ENCODE measurements around the gene RECK.
"Not testable (repeated sequence)": the region's sequence is repeated elsewhere in the genome, so short reads cannot be mapped to it uniquely, and the experiment has no call there.

Gene RECK

GRCh38 chr9:36116593-36116992, 79.9 kb downstream of the RECK start:
- no peak for DNase-seq (ENCODE audit: low read depth)

DNA sequence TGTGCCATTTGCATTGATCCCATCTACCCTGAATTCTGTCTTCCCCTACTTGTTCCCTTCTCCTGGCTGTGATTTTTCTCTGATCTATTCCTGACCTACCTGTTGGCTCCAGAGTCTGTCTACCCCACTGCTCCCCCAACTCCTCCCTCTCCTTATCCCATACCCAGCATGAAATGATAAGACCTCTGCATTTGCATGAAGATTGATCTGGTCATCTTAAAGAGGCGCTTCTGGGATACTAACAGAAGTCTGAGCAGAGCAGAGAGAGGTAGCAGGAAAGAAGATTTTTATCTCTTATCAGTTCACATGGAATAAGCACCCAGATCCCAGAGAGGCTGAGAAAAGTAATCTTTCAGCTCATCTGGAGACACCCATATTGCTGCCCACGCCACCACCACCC, 81.5 kb downstream of the RECK start:
- no peak for DNase-seq (ENCODE audit: low read depth)

DNA sequence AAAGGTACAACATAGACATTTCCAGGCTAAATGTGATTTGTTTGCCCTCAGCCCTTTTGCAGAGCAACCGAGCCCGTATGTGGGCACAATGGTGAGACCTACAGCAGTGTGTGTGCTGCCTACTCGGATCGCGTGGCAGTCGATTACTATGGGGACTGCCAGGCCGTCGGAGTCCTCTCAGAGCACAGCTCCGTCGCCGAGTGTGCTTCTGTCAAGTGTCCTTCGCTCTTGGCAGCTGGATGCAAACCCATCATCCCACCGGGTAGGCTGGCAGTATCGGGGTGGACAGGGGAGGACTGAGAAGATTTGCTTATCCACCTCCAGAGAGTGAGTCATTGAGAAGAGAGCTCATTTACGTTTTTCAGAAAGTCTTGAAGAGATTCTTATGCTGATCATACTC, 82.0 kb downstream of the RECK start:
- no peak for DNase-seq (ENCODE audit: low read depth)

GRCh38 chr9:36119476-36119875, 82.8 kb downstream of the RECK start:
- DNase-seq (ENCODE audit: low read depth), result no peak

DNA sequence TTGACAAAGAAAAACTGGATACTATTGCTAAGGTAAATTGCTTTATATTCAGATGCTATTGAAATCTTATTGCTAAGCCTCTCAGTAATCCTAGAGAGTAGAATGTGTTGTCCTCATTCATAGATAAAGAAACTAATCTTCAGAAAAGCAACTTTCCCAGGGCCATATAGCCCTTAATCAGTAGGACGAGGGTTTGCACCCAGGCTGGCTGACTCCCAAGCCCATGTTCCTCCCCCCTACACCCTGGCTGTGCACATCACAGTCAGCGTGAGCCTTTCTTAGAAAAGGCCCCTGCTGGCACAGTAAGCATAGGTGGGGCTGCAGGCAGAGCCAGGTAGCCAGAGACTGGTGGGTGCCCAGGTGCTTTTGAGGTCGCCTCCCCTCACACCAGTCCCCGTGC, 84.0 kb downstream of the RECK start:
- DNase-seq (ENCODE audit: low read depth), result no peak

- DNase-seq (ENCODE audit: low read depth), result no peak
Observed at GRCh38 chr9:36121971-36122370, 85.3 kb downstream of the RECK start.

DNA sequence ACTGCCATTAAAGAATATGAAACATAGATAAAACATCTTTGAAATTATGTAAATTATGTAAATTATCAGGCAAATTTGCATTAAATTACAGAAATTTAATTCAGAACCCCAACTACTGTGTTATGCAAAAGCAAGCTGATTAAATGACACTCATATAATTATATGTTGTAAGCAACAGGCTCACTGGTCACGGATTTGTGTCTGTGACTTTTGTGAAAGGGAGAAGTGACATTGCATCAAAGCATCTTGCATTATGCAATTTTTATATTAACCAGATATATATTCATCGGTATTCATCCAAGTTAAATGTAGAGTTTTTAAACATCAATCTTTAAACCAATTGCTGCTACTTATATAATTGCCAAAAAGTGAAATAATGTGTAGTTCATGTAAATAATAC, 86.8 kb downstream of the RECK start:
- DNase-seq (ENCODE audit: low read depth), result no peak

GRCh38 chr9:36125062-36125855, 88.5 kb downstream of the RECK start:
- DNase-seq (ENCODE audit: low read depth), result no peak

DNA sequence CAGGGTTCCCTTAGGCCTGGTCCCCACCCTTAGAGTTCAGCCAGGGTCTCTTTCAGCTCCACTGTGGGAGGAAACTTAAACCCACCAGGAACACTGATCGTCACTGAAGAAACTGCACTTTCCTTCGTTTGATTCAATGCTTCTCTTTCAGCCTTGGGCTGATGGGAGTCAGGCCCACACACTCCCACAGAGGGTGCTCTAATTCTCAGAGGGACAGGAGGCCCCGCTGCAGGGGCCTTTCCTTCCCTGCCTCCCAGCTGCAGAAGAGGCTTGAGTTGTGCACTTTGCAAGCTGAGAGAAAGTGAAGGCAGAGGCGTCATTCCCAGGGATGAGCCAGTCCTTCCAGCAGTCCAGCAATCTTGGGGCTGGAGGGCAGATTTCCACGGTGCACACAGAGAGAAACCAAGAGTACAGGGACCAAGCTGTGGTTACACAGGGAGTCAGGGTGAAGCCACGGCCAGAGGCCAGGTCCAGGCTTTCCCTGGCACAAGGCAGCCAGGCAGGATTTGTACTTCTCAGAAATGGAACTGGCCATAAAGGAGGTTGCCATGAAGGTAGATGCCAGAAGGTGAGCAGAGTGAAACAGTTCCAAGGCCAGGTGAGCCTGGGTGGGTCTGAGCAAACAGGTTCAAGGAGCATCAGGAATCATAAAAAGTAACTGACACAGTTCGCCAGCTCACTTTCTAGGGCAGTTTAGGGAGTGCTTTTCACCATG, 89.5 kb downstream of the RECK start:
- no peak for DNase-seq (ENCODE audit: low read depth)

- no peak for DNase-seq (ENCODE audit: low read depth)
Observed at GRCh38 chr9:36127652-36128244, 91.0 kb downstream of the RECK start.

GRCh38 chr9:36128349-36128748, 91.6 kb downstream of the RECK start:
- no peak for DNase-seq (ENCODE audit: low read depth)

GRCh38 chr9:36129139-36129538, 92.4 kb downstream of the RECK start:
- no peak for DNase-seq (ENCODE audit: low read depth)

GRCh38 chr9:36131666-36132065, 95.0 kb downstream of the RECK start:
- DNase-seq (ENCODE audit: low read depth), result not testable (repeated sequence)

- no peak for DNase-seq (ENCODE audit: low read depth)
Observed at GRCh38 chr9:36132086-36132485, 95.4 kb downstream of the RECK start.

GRCh38 chr9:36134761-36135505, 98.2 kb downstream of the RECK start:
- DNase-seq (ENCODE audit: low read depth), result no peak

DNA sequence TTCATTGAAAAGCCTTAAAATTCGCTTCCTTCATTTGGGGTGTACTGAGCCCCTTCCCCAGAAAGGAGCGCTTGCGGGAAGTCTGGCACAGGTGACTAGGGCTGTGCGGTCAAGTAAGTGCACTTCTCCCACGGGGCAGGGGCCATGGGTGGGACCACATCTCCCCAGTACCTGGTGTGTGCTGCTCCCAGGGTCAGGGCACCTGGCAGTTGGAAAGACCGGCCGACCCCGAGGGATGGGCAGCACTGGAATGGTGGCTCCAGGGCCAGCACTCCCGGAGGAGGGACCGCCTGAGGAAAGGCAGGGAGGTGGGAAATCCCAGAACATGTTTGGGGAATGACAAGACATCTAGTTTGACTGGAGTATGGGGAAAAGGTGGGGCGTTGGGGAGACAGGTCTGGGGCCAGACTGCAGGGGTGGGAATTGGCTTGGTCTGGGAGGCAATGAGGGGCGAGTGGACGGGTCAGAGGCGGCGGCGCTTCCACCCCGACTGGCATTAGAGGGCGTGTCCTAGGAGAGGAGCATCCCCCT, 99.1 kb downstream of the RECK start:
- DNase-seq (ENCODE audit: low read depth), result no peak

GRCh38 chr9:36136272-36136893, 99.7 kb downstream of the RECK start, which contains the start of gene GLIPR2:
Gene GLIPR2, plus strand, starts transcription at chr9:36136733. Its CDS starts 46 bp downstream, at chr9:36136779.
- DNase-seq (ENCODE audit: low read depth), result peak; percentile 73

GRCh38 chr9:36136894-36137391, 100.2 kb downstream of the RECK start:
- no peak for DNase-seq (ENCODE audit: low read depth)

DNA sequence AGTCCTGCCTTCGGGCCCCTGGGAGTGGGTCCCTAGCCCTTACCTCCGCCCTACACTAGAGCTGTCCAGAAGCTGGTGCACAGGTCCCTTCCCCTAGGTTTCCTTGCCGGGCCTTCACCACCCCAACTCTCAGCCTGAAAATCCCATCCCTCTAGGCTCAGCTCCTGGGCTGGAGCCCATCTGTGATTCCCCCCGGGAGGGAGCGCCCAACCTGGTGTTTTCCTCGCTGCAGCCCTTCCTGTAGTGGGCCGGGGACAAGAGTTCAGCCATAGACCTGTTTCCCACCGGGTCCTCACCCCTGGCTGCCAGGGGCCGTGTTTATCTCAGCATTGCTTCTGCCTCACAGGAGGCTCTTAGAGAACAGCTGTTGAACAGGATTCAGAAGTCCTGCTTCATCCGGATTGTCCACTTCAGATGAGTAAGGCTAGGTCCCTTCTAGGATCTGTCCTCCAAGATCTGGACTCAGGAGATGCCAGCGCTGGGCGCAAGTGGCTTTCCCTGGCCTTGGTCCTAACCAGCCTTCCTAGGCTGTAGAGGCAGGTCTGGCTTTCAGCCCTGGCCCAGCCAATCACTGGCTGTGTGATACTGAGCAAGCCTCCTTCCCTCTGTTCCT, 100.8 kb downstream of the RECK start:
- DNase-seq (ENCODE audit: low read depth), result no peak

DNA sequence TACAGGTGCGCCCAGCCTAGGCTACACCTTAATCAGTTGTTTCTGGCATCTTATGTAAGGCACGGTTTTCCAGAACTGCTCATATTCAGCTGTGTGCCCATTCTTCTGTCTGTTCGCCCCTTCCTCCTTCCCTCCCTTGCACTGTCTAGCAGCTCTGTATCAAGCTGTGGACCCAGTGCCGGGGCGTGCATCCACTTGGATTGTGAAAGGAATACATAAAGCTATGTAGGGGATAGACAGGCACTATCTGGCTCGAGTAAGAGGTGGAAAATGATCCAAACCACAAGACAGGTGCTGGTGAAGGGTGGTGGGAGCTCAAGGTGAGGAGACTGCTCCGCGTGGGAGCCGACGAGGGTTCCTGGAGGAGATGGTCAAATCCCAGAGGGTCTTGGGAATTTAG, 101.8 kb downstream of the RECK start:
- DNase-seq (ENCODE audit: low read depth), result no peak

GRCh38 chr9:36138901-36139300, 102.2 kb downstream of the RECK start:
- no peak for DNase-seq (ENCODE audit: low read depth)

Data from activated T-helper 9 cell treated with anti-CD3 and anti-CD28 coated beads, Interleukin-2, amount 50 U/mL, for 16 hours (primary cell).